Large intestine (tissue), 3 donors: ENCODE measurements around the gene TNFRSF8. TPM values are rescaled to one million over a fixed set of nuclear protein-coding genes. Genes with fewer than 3 reads are reported as not detected.
A peak's percentile ranks its signal among the peaks of the same experiment; 100 is the strongest.

Experiments used
- DNase-seq, 2 donors: peaks; one replicate each; pipeline versions ENCODE4 v3.0.0 to v3.0.0-alpha.2; 2013
- H3K27ac ChIP-seq: one replicate; pipeline ENCODE4 v1.5.1; 2013; ENCODE audit warnings: low read length
- H3K27me3 ChIP-seq: 2 replicates; pipeline ENCODE4 v1.6.1; 2013; ENCODE audit warnings: low read length; ENCODE audit not compliant: control insufficient read depth, insufficient read depth
- H3K36me3 ChIP-seq: 2 replicates; pipeline ENCODE4 v1.6.1; 2013; ENCODE audit warnings: low read length; ENCODE audit not compliant: control insufficient read depth, insufficient read depth
- H3K4me1 ChIP-seq: one replicate; pipeline ENCODE4 v1.6.1; 2013; ENCODE audit warnings: low read length; ENCODE audit not compliant: control insufficient read depth, insufficient read depth
- H3K4me3 ChIP-seq: one replicate; pipeline ENCODE4 v1.5.1; 2013; ENCODE audit warnings: low read length
- H3K9me3 ChIP-seq: one replicate; pipeline ENCODE4 v1.6.1; 2013; ENCODE audit warnings: mild to moderate bottlenecking, low read depth, low read length, moderate library complexity; ENCODE audit not compliant: control insufficient read depth
- WGBS: methylation state at CpG from one replicate; pipeline ENCODE4 v1.1.5; 2013; ENCODE audit warnings: low lambda C conversion rate; ENCODE audit not compliant: insufficient coverage; 5-methylcytosine and 5-hydroxymethylcytosine counted together
- polyA plus RNA-seq: library from polyadenylated mRNA; unstranded; fragments of 120-200 nt; gene quantifications from one replicate; pipeline ENCODE4 v1.2.1, GENCODE V29; 2013

The TNFRSF8 gene
- polyA plus RNA-seq, 1 donor: 0.25 TPM

GRCh38 chr1:12130466-12131130, 67.5 kb downstream of the TNFRSF8 start:
- Histone ChIP-seq H3K27ac (peak overlapping the region; percentile 31), H3K9me3 (no peaks in the 10 kb centered on the region), H3K4me1 (peaks cover 12% of the 10 kb centered on the region), H3K4me3 (no peak overlapping the region), H3K27me3 (no peaks in the 10 kb centered on the region), H3K36me3 (no peaks in the 10 kb centered on the region)
- no CpG with 5 or more reads among the region's 13 CpGs for WGBS
- DNase-seq: no peak

- Histone ChIP-seq H3K36me3 (no peaks in the 10 kb centered on the region), H3K27ac (no peak overlapping the region), H3K9me3 (no peaks in the 10 kb centered on the region), H3K4me3 (no peak overlapping the region), H3K4me1 (peaks cover 18% of the 10 kb centered on the region), H3K27me3 (no peaks in the 10 kb centered on the region)
- WGBS: 100% methylated on average over 1 of the region's 8 CpGs
- no peak for DNase-seq
Observed at GRCh38 chr1:12132078-12132477, 69.0 kb downstream of the TNFRSF8 start.

GRCh38 chr1:12134716-12135115, 71.6 kb downstream of the TNFRSF8 start:
- WGBS: no CpG with 5 or more reads among the region's 10 CpGs
- H3K27ac ChIP-seq: no peak overlapping the region
- H3K27me3 ChIP-seq: no peaks in the 10 kb centered on the region
- no peak overlapping the region for H3K4me3 ChIP-seq
- DNase-seq: no peak
- H3K9me3 ChIP-seq: peaks cover 3% of the 10 kb centered on the region
- peaks cover 27% of the 10 kb centered on the region for H3K4me1 ChIP-seq
- H3K36me3 ChIP-seq: no peaks in the 10 kb centered on the region

- Histone ChIP-seq H3K4me1 (peaks cover 22% of the 10 kb centered on the region), H3K4me3 (no peak overlapping the region), H3K27me3 (no peaks in the 10 kb centered on the region), H3K9me3 (peaks cover 3% of the 10 kb centered on the region), H3K27ac (no peak overlapping the region), H3K36me3 (no peaks in the 10 kb centered on the region)
- WGBS: no CpG with 5 or more reads among the region's 6 CpGs
- no peak for DNase-seq
Observed at GRCh38 chr1:12135612-12136011, 72.5 kb downstream of the TNFRSF8 start.

GRCh38 chr1:12136916-12137610, 74.0 kb downstream of the TNFRSF8 start:
- H3K27me3 ChIP-seq: no peaks in the 10 kb centered on the region
- peaks cover 3% of the 10 kb centered on the region for H3K9me3 ChIP-seq
- WGBS: 77% methylated on average over 3 of the region's 8 CpGs
- H3K36me3 ChIP-seq: no peaks in the 10 kb centered on the region
- H3K27ac ChIP-seq: peak overlapping the region; percentile 60
- H3K4me1 ChIP-seq: peaks cover 19% of the 10 kb centered on the region
- no peak overlapping the region for H3K4me3 ChIP-seq
- DNase-seq: no peak

- no CpG with 5 or more reads among the region's 31 CpGs for WGBS
- Histone ChIP-seq H3K27me3 (no peaks in the 10 kb centered on the region), H3K27ac (no peak overlapping the region), H3K36me3 (no peaks in the 10 kb centered on the region), H3K4me3 (no peak overlapping the region), H3K9me3 (peaks cover 3% of the 10 kb centered on the region), H3K4me1 (peaks cover 32% of the 10 kb centered on the region)
- DNase-seq: no peak
Observed at GRCh38 chr1:12138196-12139168, 75.4 kb downstream of the TNFRSF8 start.

GRCh38 chr1:12140016-12140415, 76.9 kb downstream of the TNFRSF8 start:
- WGBS: no CpG with 5 or more reads among the region's 4 CpGs

GRCh38 chr1:12140515-12141162, 77.5 kb downstream of the TNFRSF8 start:
- WGBS: no CpG with 5 or more reads among the region's 12 CpGs

More at GRCh38 chr1:12140016-12140415, 76.9 kb downstream of the TNFRSF8 start:
- Histone ChIP-seq H3K4me1 (peaks cover 46% of the 10 kb centered on the region), H3K27me3 (no peaks in the 10 kb centered on the region), H3K27ac (no peak overlapping the region), H3K4me3 (no peak overlapping the region), H3K9me3 (peaks cover 3% of the 10 kb centered on the region), H3K36me3 (no peaks in the 10 kb centered on the region)
- no peak for DNase-seq

GRCh38 chr1:12141163-12141850, 78.2 kb downstream of the TNFRSF8 start:
- H3K4me3 ChIP-seq: no peak overlapping the region
- no peak for DNase-seq
- H3K9me3 ChIP-seq: peaks cover 3% of the 10 kb centered on the region
- H3K27me3 ChIP-seq: no peaks in the 10 kb centered on the region
- no peaks in the 10 kb centered on the region for H3K36me3 ChIP-seq
- H3K27ac ChIP-seq: no peak overlapping the region
- peaks cover 50% of the 10 kb centered on the region for H3K4me1 ChIP-seq
- no CpG with 5 or more reads among the region's 21 CpGs for WGBS

More at GRCh38 chr1:12140515-12141162, 77.5 kb downstream of the TNFRSF8 start:
- Histone ChIP-seq H3K4me1 (peaks cover 51% of the 10 kb centered on the region), H3K36me3 (no peaks in the 10 kb centered on the region), H3K27ac (no peak overlapping the region), H3K27me3 (no peaks in the 10 kb centered on the region), H3K9me3 (peaks cover 3% of the 10 kb centered on the region), H3K4me3 (no peak overlapping the region)
- no peak for DNase-seq
